DND-41 (cell line): Measurements from ENCODE around the gene NR1H4.
"Not testable (repeated sequence)": the region's sequence is repeated elsewhere in the genome, so short reads cannot be mapped to it uniquely, and the experiment has no call there.

Source experiments
- ATAC-seq: fragments of 200-7000 bp; cut with Tn5 transposase; 3 replicates; pipeline ENCODE4 v1.9.1; 2021; ENCODE audit warnings: low read depth; ENCODE audit not compliant: insufficient read depth
- DNase-seq: peaks from one replicate; pipeline ENCODE4 v3.0.0-alpha.2; 2020
- H2AFZ ChIP-seq: 2 replicates; pipeline ENCODE4 v1.6.0; 2012; ENCODE audit warnings: low read depth, low read length
- H3K27ac ChIP-seq: 2 replicates; pipeline ENCODE4 v1.5.1; 2012; ENCODE audit warnings: low read length, inconsistent platforms
- H3K27me3 ChIP-seq: fragments of 200-600 bp; sonication (generic); 2 replicates; pipeline ENCODE4 v1.6.0; 2012; ENCODE audit warnings: low read length, mild to moderate bottlenecking, inconsistent platforms; ENCODE audit not compliant: insufficient read depth, poor library complexity
- H3K36me3 ChIP-seq: 2 replicates; pipeline ENCODE4 v1.5.1; 2012; ENCODE audit warnings: low read length, inconsistent platforms; ENCODE audit not compliant: insufficient read depth
- H3K4me1 ChIP-seq: 2 replicates; pipeline ENCODE4 v1.5.1; 2012; ENCODE audit warnings: mild to moderate bottlenecking, low read length; ENCODE audit not compliant: insufficient read depth
- H3K4me2 ChIP-seq: 2 replicates; pipeline ENCODE4 v1.6.0; 2012; ENCODE audit warnings: mild to moderate bottlenecking, moderate library complexity, low read length, inconsistent platforms; ENCODE audit not compliant: insufficient read depth
- H3K4me3 ChIP-seq, 2 experiments: fragments of 200-600 bp in 1 of 2; shearing (Covaris generic) in 1 of 2; 2 replicates each; pipeline ENCODE4 v1.5.1; 2012 to 2016; ENCODE audit warnings: inconsistent platforms in 2 of 2, low read length in 2 of 2, mild to moderate bottlenecking in 2 of 2, low read depth in 1 of 2, moderate library complexity in 1 of 2
- H3K79me2 ChIP-seq: 2 replicates; pipeline ENCODE4 v1.6.0; 2012; ENCODE audit warnings: low read length, inconsistent platforms; ENCODE audit not compliant: insufficient read depth
- H3K9ac ChIP-seq: 2 replicates; pipeline ENCODE4 v1.6.0; 2012; ENCODE audit warnings: low read depth, mild to moderate bottlenecking, inconsistent platforms, low read length, moderate library complexity
- H3K9me3 ChIP-seq: 2 replicates; pipeline ENCODE4 v1.5.1; 2012; ENCODE audit warnings: low read length, moderate library complexity, mild to moderate bottlenecking, inconsistent platforms; ENCODE audit not compliant: insufficient read depth, severe bottlenecking
- H4K20me1 ChIP-seq: 2 replicates; pipeline ENCODE4 v1.6.0; 2012; ENCODE audit warnings: low read length; ENCODE audit not compliant: insufficient read depth
- EZH2 ChIP-seq: IDR thresholded peaks from 3 replicates; pipeline ENCODE4 v1.6.1; 2012; ENCODE audit warnings: borderline replicate concordance, low read depth, mild to moderate bottlenecking, moderate library complexity, low read length, inconsistent platforms; ENCODE audit not compliant: severe bottlenecking
- TF ChIP-seq, protein P1 (sequence below): IDR thresholded peaks from 2 replicates; pipeline ENCODE4 v1.5.1; 2012; ENCODE audit warnings: borderline replicate concordance, low read length, moderate library complexity, mild to moderate bottlenecking; ENCODE audit not compliant: poor library complexity, severe bottlenecking; ENCODE audit errors: extremely low read depth

Gene NR1H4

DNA sequence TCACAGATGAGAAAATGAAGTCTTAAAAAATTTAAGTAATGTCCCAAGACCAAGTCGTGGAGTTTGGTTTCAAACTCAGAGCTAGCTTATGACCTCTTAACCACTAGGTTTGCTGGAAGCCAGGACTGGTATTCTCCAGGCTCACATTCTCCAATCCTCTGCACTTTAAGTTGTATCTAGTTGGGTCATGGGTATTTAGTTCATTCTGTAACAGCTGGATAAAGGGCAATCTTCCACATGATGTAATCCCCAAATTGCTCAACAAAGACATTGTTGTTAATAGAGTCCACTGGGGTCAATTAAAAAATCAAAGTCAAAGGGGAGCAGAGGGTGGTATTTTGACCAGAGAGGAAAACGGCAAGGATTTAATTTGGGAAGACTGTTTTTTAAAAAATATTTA lies 82.1 kb downstream of the NR1H4 start:
- H3K4me2 ChIP-seq: no peak overlapping the region
- ATAC-seq (no peak), DNase-seq (no peak)
- no peak for TF ChIP-seq EZH2
- TF ChIP-seq, protein P1, sequence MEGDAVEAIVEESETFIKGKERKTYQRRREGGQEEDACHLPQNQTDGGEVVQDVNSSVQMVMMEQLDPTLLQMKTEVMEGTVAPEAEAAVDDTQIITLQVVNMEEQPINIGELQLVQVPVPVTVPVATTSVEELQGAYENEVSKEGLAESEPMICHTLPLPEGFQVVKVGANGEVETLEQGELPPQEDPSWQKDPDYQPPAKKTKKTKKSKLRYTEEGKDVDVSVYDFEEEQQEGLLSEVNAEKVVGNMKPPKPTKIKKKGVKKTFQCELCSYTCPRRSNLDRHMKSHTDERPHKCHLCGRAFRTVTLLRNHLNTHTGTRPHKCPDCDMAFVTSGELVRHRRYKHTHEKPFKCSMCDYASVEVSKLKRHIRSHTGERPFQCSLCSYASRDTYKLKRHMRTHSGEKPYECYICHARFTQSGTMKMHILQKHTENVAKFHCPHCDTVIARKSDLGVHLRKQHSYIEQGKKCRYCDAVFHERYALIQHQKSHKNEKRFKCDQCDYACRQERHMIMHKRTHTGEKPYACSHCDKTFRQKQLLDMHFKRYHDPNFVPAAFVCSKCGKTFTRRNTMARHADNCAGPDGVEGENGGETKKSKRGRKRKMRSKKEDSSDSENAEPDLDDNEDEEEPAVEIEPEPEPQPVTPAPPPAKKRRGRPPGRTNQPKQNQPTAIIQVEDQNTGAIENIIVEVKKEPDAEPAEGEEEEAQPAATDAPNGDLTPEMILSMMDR: no peak
- H3K9ac ChIP-seq: no peak overlapping the region
- H3K9me3 ChIP-seq: no peaks in the 10 kb centered on the region
- no peaks in the 10 kb centered on the region for H3K36me3 ChIP-seq
- no peaks in the 10 kb centered on the region for H3K4me1 ChIP-seq
- H4K20me1 ChIP-seq: no peaks in the 10 kb centered on the region
- H2AFZ ChIP-seq: no peak overlapping the region
- no peaks in the 10 kb centered on the region for H3K27me3 ChIP-seq
- H3K4me3 ChIP-seq: no peak overlapping the region
- H3K79me2 ChIP-seq: no peaks in the 10 kb centered on the region
- no peak overlapping the region for H3K27ac ChIP-seq

DNA sequence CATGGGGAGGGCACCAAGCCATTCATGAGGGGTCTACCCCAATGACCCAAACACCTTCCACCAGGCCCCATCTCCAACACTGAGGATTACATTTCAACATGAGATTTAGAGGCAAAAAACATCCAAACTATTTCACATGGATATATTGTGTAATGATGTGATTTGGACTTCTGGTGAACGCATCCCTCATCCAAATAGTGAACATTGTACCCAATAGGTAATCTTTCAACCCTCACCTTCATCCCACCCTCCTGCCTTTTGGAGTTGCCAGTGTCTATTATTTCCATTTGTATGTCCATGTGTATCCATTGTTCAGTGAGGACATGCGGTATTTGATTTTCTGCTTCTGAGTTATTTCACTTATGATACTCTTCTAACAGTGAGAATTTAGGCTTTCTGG lies 83.7 kb downstream of the NR1H4 start:
- no peak for ATAC-seq
- TF ChIP-seq, protein P1: no peak
- TF ChIP-seq EZH2: no peak
- no peaks in the 10 kb centered on the region for H3K79me2 ChIP-seq

DNA sequence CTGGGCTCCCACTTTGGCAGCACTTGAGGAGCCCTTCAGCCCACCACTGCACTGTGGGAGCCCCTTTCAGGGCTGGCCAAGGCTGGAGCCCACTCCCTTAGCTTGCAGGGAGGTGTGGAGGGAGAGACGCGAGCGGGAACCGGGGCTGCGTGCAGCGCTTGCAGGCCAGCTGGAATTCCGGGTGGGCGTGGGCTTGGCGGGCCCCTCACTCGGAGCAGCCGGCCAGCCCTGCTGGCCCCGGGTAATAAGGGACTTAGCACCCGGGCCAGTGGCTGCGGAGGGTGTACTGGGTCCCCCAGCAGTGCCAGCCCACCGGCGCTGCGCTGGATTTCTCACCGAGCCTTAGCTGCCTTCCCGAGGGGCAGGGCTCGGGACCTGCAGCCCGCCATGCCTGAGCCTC lies 85.6 kb downstream of the NR1H4 start:
- H3K27ac ChIP-seq, H3K9ac ChIP-seq, H3K79me2 ChIP-seq, H3K4me1 ChIP-seq, H4K20me1 ChIP-seq, ATAC-seq, H3K36me3 ChIP-seq, H3K27me3 ChIP-seq, DNase-seq, H3K4me2 ChIP-seq, H3K9me3 ChIP-seq, H2AFZ ChIP-seq, H3K4me3 ChIP-seq: not testable (repeated sequence)

More for the DNA sequence above, 83.7 kb downstream of the NR1H4 start:
- H3K9me3 ChIP-seq: no peaks in the 10 kb centered on the region
- H3K4me3 ChIP-seq: no peak overlapping the region
- H3K9ac ChIP-seq: no peak overlapping the region
- no peaks in the 10 kb centered on the region for H3K4me1 ChIP-seq
- no peaks in the 10 kb centered on the region for H4K20me1 ChIP-seq
- DNase-seq: no peak
- no peaks in the 10 kb centered on the region for H3K36me3 ChIP-seq
- no peaks in the 10 kb centered on the region for H3K27me3 ChIP-seq
- H3K4me2 ChIP-seq: no peak overlapping the region
- no peak overlapping the region for H3K27ac ChIP-seq
- no peak overlapping the region for H2AFZ ChIP-seq

DNA sequence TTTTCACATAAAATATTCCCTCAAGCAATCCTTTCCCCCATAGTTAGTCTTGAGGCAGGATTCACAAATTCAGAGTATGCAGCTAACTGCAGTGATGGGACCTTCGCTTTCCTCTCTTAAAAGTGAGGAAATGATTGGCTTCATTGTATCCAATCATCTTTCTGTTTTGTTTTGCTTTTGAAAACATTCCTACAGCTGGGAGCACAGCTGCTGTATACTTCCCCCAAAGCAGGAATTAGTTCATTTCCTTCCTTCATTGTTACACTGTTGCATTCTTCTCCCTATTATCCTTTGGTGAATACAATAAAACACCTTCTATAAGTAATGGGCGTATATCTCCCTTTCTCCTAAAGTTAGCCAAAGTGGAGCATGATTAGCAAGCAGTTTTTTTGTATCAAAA lies 90.4 kb downstream of the NR1H4 start:
- H3K79me2 ChIP-seq: no peaks in the 10 kb centered on the region
- no peak overlapping the region for H3K4me3 ChIP-seq
- H3K36me3 ChIP-seq: no peaks in the 10 kb centered on the region
- no peak overlapping the region for H3K27ac ChIP-seq
- H4K20me1 ChIP-seq: no peaks in the 10 kb centered on the region
- H3K27me3 ChIP-seq: no peaks in the 10 kb centered on the region
- no peaks in the 10 kb centered on the region for H3K9me3 ChIP-seq
- H3K4me2 ChIP-seq: no peak overlapping the region
- TF ChIP-seq, protein P1: no peak
- TF ChIP-seq EZH2: no peak
- no peaks in the 10 kb centered on the region for H3K4me1 ChIP-seq
- no peak for ATAC-seq
- no peak overlapping the region for H2AFZ ChIP-seq
- H3K9ac ChIP-seq: no peak overlapping the region
- no peak for DNase-seq
